Measurements from ENCODE around the gene PHLPP2.
"Not testable (repeated sequence)": the region's sequence is repeated elsewhere in the genome, so short reads cannot be mapped to it uniquely, and the experiment has no call there.

Gene PHLPP2

GRCh38 chr16:71610936-71611871, 113.3 kb downstream of the PHLPP2 start:
- peak; percentile 21 for DNase-seq

- DNase-seq, result no peak
Observed at GRCh38 chr16:71610447-71610846, 114.1 kb downstream of the PHLPP2 start.

GRCh38 chr16:71609066-71609465, 115.4 kb downstream of the PHLPP2 start:
- no peak for DNase-seq

GRCh38 chr16:71600822-71601221, 123.7 kb downstream of the PHLPP2 start:
- no peak for DNase-seq

GRCh38 chr16:71598426-71598825, 126.1 kb downstream of the PHLPP2 start:
- not testable (repeated sequence) for DNase-seq

- DNase-seq, result not testable (repeated sequence)
Observed at GRCh38 chr16:71595340-71595826, 129.1 kb downstream of the PHLPP2 start.

All from GDM1 (cell line).